Urothelium cell line (cell line): ENCODE measurements around the gene CYRIA.

Experiments used
- DNase-seq: peaks from one replicate; pipeline ENCODE4 v3.0.0; 2011; ENCODE audit warnings: low spot score, mixed read lengths
- FAIRE-seq: peaks from 2 replicates; lab custom pipeline; 2011; peaks lifted over from hg19 to GRCh38; lab: Jason Lieb, UNC

The CYRIA gene

DNA sequence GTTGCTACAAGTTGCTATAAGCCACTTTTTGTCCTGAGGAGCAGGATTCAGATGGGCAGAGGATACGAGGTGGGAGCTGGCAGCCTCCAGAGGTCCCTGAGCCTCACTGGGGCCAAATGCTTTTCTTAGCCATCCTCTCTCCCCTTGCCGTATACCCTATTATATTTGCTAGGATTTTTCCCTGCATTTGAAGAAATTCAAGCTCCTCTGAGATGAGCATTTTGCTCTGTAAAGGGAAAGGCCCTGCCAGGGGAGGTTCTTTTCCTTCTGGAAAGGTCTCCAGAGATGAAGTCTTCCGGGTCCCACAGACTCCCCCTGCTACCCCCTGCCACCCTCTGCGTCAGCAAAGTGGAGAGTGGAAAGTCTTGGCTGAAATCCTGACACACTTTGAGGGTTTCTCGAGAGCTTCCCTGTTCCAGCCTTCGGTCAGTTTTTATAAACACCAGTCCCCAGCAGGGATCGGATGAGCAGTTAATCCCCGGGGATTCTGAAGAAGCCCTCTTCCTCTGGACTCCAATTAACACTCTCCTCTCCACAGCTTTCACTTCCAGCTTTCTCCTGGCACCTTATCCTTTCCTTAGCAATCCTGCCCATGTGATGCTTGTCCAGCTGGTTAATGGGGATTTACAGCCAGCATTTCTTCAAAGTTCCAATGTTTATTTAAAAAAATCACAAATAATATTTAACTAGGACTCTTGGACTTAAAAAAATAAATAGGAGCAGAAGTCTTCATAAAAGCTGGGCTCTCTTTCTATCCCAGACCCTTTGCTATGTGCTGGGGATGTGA, 13.1 kb downstream of the CYRIA start:
- DNase-seq, result no peak

GRCh38 chr2:16650287-16651249, 15.1 kb downstream of the CYRIA start:
- peak; percentile 49 for DNase-seq
- FAIRE-seq, result no peak

More for the DNA sequence above, 13.1 kb downstream of the CYRIA start:
- no peak for FAIRE-seq

DNA sequence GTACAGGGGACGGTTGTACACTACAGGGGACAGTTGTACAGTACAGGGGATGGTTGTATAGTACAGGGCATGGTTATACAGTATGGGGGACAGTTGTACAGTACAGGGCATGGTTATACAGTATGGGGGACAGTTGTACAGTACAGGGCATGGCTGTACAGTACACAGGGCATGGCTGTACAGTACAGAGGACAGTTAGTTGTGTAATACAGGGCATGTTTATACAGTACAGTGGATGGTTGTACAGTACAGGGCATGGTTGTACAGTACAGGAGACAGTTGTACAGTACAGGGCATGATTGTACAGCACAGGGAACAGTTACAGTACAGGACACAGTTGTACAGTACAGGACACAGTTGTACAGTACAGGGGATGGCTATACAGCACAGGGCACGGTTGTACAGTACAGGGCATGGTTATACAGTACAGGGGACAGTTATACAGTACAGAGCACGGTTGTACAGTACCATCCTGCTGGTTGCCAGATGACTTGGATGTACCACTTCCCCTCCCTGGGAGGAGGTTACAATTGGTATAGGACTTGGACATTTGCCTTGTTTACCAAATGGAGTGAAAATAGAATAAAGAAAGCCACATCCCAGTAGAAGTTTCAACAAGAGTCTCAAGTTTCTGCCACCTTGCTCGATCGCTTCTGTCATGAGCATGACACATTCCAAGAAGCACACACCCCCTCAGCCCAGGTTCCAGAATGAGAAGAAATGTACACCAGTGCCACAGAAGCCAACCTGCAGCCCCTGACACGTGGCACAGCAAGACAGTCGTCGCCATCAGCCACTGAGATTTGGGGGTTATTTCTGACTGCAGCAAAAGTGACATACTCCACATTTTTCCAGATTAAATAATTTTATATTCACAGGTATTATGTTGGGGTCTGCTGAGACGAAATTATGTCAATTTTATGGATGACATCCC, 16.0 kb downstream of the CYRIA start:
- DNase-seq, result no peak
- peak; percentile 92 for FAIRE-seq

DNA sequence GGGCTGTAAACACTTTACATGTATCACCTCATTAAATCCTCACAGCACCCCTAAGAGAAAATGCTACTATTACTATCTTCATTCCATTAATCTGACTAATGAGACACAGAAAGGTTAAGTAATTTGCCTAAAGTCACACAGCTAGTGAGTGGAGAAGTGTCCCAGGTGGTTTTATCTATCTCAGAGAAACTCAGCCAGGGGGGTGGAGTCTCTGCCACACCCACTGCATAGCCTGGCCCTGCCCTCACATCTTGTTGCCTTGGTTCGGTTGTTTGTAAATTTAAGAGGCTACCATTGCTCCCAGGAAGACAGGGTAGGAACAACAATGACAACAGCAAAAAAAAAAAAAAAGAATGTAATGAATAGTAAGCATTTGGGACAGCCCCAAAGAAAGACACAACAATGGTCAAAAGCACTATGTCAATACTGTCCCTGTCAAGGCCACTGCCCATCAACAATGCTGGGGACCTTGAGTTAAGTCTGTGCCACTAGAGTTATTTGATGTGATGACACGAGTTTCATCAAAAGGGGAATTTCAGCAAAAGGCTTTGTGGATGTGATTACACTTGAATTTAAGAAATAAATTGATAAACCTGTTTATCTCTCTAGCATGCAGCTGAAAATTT, 17.5 kb downstream of the CYRIA start:
- no peak for DNase-seq
- FAIRE-seq, result no peak

- DNase-seq, result no peak
These were observed 19.7 kb downstream of the CYRIA start for GRCh38 chr2:16645775-16646559.

GRCh38 chr2:16645088-16645487, 20.5 kb downstream of the CYRIA start:
- DNase-seq, result no peak
- no peak for FAIRE-seq

More at GRCh38 chr2:16645775-16646559, 19.7 kb downstream of the CYRIA start:
- FAIRE-seq, result no peak

- no peak for DNase-seq
- no peak for FAIRE-seq
These were observed 21.3 kb downstream of the CYRIA start for GRCh38 chr2:16644221-16644925.

DNA sequence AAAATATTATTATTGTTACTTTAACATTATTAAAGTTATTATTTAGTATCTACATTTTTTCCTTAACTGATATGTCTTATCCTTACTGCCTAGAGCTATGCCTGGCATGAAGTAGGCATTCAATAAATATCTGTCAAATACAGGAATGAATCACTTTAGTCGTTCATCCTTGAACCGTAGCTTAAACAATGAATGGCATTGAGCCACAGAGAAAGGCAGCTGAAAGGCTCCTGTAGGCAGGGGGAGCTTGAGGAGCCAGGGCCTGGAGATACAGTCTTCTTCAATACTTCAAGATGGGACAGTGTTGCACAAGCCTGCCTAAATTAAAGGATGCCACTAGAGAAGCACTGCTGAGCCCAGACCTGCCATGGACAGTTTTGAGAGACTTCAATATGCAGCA, 22.5 kb downstream of the CYRIA start:
- no peak for DNase-seq
- peak; percentile 48 for FAIRE-seq

DNA sequence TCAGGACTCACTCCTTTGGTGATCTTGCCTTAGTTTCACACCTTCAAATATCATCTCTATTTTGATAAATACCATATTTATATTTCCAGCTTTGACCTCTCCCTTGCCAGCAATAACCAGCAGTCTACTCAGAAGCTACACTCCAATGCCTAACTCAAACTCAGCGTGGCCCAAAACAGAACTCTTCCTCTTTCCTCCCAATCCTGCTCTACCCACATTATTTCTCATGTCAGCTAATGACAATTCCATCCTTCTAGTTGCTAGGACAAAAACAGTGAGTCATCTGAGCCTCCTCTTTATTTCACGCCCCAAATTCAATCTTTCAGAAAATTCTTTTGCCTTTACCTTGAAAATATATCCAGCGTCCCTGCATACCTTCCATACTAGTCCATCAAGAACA, 23.5 kb downstream of the CYRIA start:
- FAIRE-seq, result no peak
- no peak for DNase-seq

DNA sequence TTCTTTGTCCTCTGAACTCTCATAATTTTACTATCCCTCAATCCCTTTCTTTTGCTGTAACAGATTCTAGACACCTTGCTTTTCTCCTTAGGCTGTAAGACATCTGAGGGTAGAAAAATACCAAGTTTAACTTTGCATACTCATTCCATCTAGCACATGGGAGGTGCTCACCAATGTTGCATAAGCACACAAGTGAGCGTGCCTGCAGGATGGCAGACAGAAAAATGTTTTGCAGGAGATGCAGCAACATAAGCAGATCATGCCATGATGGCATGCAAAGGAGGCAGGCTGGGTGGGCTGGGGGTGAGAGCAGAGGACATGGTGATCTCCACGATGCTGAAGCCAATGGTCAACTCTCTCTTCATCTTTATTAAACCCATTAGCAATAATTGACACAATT, 24.1 kb downstream of the CYRIA start:
- FAIRE-seq (no peak), DNase-seq (no peak)

- FAIRE-seq (no peak), DNase-seq (no peak)
These were observed 24.8 kb downstream of the CYRIA start for GRCh38 chr2:16640867-16641266.

DNA sequence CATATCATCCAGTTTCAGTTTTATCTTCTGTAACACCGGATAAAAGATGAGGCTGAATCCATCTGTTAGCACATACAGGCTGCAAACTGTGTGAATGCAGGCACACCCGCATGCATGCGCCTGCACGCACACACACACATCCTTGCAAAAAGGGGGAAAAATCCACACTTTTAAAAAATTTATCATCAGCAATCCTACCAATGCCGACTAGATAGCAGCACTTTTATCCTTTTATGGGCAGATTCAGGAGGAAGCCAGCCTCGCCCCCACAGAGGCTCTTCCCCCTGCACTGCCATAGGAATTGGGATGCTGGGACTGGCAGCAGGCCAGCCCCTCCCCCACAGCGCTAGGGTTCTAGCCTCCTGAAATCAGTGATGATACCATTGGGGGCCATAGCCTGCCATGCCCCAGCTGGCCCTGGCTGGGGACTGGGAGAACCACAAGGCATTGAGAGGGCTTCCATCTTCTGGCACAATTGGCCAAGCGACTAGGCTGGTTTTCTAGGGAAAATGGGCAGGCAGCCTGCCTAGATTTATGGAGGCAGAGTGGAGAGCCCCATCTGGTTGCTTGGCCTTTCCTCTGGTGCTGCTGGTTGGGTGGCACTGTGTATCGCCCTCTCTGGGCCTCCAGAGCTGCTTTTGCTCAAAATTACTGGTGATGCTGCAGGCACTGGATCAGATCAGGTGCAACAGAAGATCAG, 25.5 kb downstream of the CYRIA start:
- DNase-seq, result no peak
- no peak for FAIRE-seq

DNA sequence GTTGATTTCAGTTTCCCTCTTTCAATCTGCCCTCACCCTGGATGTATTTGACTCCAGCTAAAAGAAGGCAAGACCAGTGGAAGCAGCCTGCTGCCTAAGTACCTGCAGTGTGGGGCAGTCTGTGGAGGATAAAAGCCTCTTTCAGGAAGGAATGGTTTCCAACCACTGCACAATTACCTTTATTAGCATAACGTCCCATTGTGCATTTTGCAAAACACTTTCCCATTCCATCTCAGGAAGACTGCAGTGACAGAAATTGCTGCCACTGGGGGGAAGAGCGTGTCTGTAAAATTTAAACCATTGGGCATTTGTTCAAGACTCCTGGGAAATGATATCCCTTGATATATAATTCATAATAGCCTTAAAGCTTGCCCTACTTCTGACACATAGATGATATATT, 26.2 kb downstream of the CYRIA start:
- DNase-seq (no peak), FAIRE-seq (no peak)

- FAIRE-seq (no peak), DNase-seq (no peak)
These were observed 26.7 kb downstream of the CYRIA start for GRCh38 chr2:16638946-16639345.

GRCh38 chr2:16637304-16637703, 28.3 kb downstream of the CYRIA start:
- FAIRE-seq (no peak), DNase-seq (no peak)

- FAIRE-seq (no peak), DNase-seq (no peak)
These were observed 29.6 kb downstream of the CYRIA start for GRCh38 chr2:16635791-16636699.
